ENCODE results near the gene CCDC85C. TPM values are rescaled to one million over a fixed set of nuclear protein-coding genes. Genes with fewer than 3 reads are reported as not detected.

CCDC85C gene
- total RNA-seq, 1 donor = 11.2 TPM

GRCh38 chr14:99548871-99549515 lies 55.0 kb downstream of the CCDC85C start:
- H3K4me3 ChIP-seq (ENCODE audit: low read depth, low read length) = no peak overlapping the region
- TF ChIP-seq CTCF (IDR thresholded peaks at IDR 0.05; ENCODE audit: insufficient read depth, low read depth, low read length) = no peak
- DNase-seq (ENCODE audit: low read depth) = no peak

- DNase-seq (ENCODE audit: low read depth) = no peak
- no peak for TF ChIP-seq CTCF (IDR thresholded peaks at IDR 0.05; ENCODE audit: insufficient read depth, low read depth, low read length)
Observed at GRCh38 chr14:99548255-99548654, 55.8 kb downstream of the CCDC85C start.

GRCh38 chr14:99546234-99546879 lies 57.6 kb downstream of the CCDC85C start:
- no peak for TF ChIP-seq CTCF (IDR thresholded peaks at IDR 0.05; ENCODE audit: insufficient read depth, low read depth, low read length)
- DNase-seq (ENCODE audit: low read depth) = no peak
- no peak overlapping the region for H3K4me3 ChIP-seq (ENCODE audit: low read depth, low read length)

More at GRCh38 chr14:99548255-99548654, 55.8 kb downstream of the CCDC85C start:
- H3K4me3 ChIP-seq (ENCODE audit: low read depth, low read length) = no peak overlapping the region

GRCh38 chr14:99545586-99545985 lies 58.4 kb downstream of the CCDC85C start:
- no peak for DNase-seq (ENCODE audit: low read depth)
- H3K4me3 ChIP-seq (ENCODE audit: low read depth, low read length) = no peak overlapping the region
- no peak for TF ChIP-seq CTCF (IDR thresholded peaks at IDR 0.05; ENCODE audit: insufficient read depth, low read depth, low read length)

- TF ChIP-seq CTCF (IDR thresholded peaks at IDR 0.05; ENCODE audit: insufficient read depth, low read depth, low read length) = no peak
- H3K4me3 ChIP-seq (ENCODE audit: low read depth, low read length) = no peak overlapping the region
- no peak for DNase-seq (ENCODE audit: low read depth)
Observed at GRCh38 chr14:99544991-99545390, 59.0 kb downstream of the CCDC85C start.

GRCh38 chr14:99543985-99544384 lies 60.0 kb downstream of the CCDC85C start:
- no peak for TF ChIP-seq CTCF (IDR thresholded peaks at IDR 0.05; ENCODE audit: insufficient read depth, low read depth, low read length)
- DNase-seq (ENCODE audit: low read depth) = no peak
- no peak overlapping the region for H3K4me3 ChIP-seq (ENCODE audit: low read depth, low read length)
